Neural cell (in vitro differentiated cells): ENCODE measurements around the gene CD164. TPM values are rescaled to one million over a fixed set of nuclear protein-coding genes. Genes with fewer than 3 reads are reported as not detected.

Experiments
- H2AFZ ChIP-seq: fragments of 200-600, 300-800 bp; sonication (generic), shearing (Covaris generic); 2 replicates; pipeline ENCODE4 v1.6.0; 2014; ENCODE audit warnings: low read depth, mild to moderate bottlenecking, antibody characterized with exemption, low read length, moderate library complexity
- H3F3A ChIP-seq: fragments of 200-600 bp; shearing (Covaris generic); 2 replicates; pipeline ENCODE4 v1.6.1; 2016; ENCODE audit warnings: mild to moderate bottlenecking, moderate library complexity, mixed read lengths, antibody characterized with exemption, low read length; ENCODE audit not compliant: insufficient read depth, poor library complexity, severe bottlenecking
- H3K27ac ChIP-seq: fragments of 200-600, 300-800 bp; sonication (generic), shearing (Covaris generic); 2 replicates; pipeline ENCODE4 v1.5.1; 2014; ENCODE audit warnings: mild to moderate bottlenecking, low read length, moderate library complexity
- H3K27me3 ChIP-seq: fragments of 300-800, 200-600 bp; sonication (generic), shearing (Covaris generic); 2 replicates; pipeline ENCODE4 v1.6.0; 2014; ENCODE audit warnings: mild to moderate bottlenecking, low read depth, low read length, moderate library complexity; ENCODE audit not compliant: insufficient read depth
- H3K36me3 ChIP-seq: fragments of 300-800, 200-600 bp; sonication (generic), shearing (Covaris generic); 2 replicates; pipeline ENCODE4 v1.5.1; 2014; ENCODE audit warnings: mild to moderate bottlenecking, antibody characterized with exemption, low read length, moderate library complexity; ENCODE audit not compliant: insufficient read depth
- H3K4me2 ChIP-seq: fragments of 300-800, 200-600 bp; sonication (generic), shearing (Covaris generic); 2 replicates; pipeline ENCODE4 v1.6.0; 2014; ENCODE audit warnings: mild to moderate bottlenecking, low read length
- H3K4me3 ChIP-seq: fragments of 300-800, 200-600 bp; sonication (generic), shearing (Covaris generic); 2 replicates; pipeline ENCODE4 v1.5.1; 2014; ENCODE audit warnings: mild to moderate bottlenecking, low read length, moderate library complexity
- H3K79me2 ChIP-seq: fragments of 200-600 bp; shearing (Covaris generic); replicated peaks from 2 replicates; pipeline ENCODE4 v1.6.0; 2014; ENCODE audit warnings: mild to moderate bottlenecking, low read length, moderate library complexity; ENCODE audit not compliant: insufficient read depth
- H3K9ac ChIP-seq: fragments of 300-800, 200-600 bp; sonication (generic), shearing (Covaris generic); 2 replicates; pipeline ENCODE4 v1.6.1; 2016; ENCODE audit warnings: mild to moderate bottlenecking, low read length, mixed read lengths
- H3K9me2 ChIP-seq: fragments of 200-600 bp; shearing (Covaris generic); 2 replicates; pipeline ENCODE4 v1.6.1; 2016; ENCODE audit warnings: mild to moderate bottlenecking, low read length, mixed read lengths; ENCODE audit not compliant: insufficient read depth
- H3K9me3 ChIP-seq: fragments of 200-600, 300-800 bp; sonication (generic), shearing (Covaris generic); 2 replicates; pipeline ENCODE4 v1.6.1; 2016; ENCODE audit warnings: mild to moderate bottlenecking, mixed run types, low read length, moderate library complexity, mixed read lengths
- H4K20me1 ChIP-seq: fragments of 200-600 bp; shearing (Covaris generic); 2 replicates; pipeline ENCODE4 v1.6.1; 2016; ENCODE audit warnings: mild to moderate bottlenecking, mixed run types; ENCODE audit not compliant: insufficient read depth
- CTCF ChIP-seq: fragments of 450-650 bp; IDR thresholded peaks from 2 replicates; pipeline ENCODE4 v1.5.1; 2014; ENCODE audit warnings: antibody characterized with exemption, mild to moderate bottlenecking, moderate library complexity; ENCODE audit not compliant: poor library complexity, severe bottlenecking
- EP300 ChIP-seq: fragments of 450-650 bp; conservative IDR thresholded peaks from 2 replicates; pipeline ENCODE4 v1.6.1; 2014; ENCODE audit warnings: antibody characterized with exemption, mild to moderate bottlenecking, moderate library complexity; ENCODE audit not compliant: poor library complexity, severe bottlenecking
- EZH2 ChIP-seq: fragments of 200-600, 300-800 bp; shearing (Covaris generic), sonication (generic); IDR thresholded peaks from 2 replicates; pipeline ENCODE4 v1.6.1; 2014; ENCODE audit warnings: antibody characterized with exemption, low read length, borderline replicate concordance, mild to moderate bottlenecking; ENCODE audit not compliant: insufficient read depth, poor library complexity, severe bottlenecking
- MXI1 ChIP-seq: fragments of 450-650 bp; conservative IDR thresholded peaks from 2 replicates; pipeline ENCODE4 v1.6.1; 2014; ENCODE audit warnings: antibody characterized with exemption, mild to moderate bottlenecking; ENCODE audit not compliant: poor library complexity, severe bottlenecking
- POLR2AphosphoS5 ChIP-seq: IDR thresholded peaks from 2 replicates; pipeline ENCODE4 v1.6.1; 2012
- RAD21 ChIP-seq: fragments of 450-650 bp; conservative IDR thresholded peaks from 2 replicates; pipeline ENCODE4 v1.6.1; 2014; ENCODE audit warnings: antibody characterized with exemption, mild to moderate bottlenecking, moderate library complexity
- REST ChIP-seq: IDR thresholded peaks from 2 replicates; pipeline ENCODE4 v1.6.1; 2012; ENCODE audit warnings: borderline replicate concordance
- SMC3 ChIP-seq: fragments of 450-650 bp; conservative IDR thresholded peaks from 2 replicates; pipeline ENCODE4 v1.6.1; 2014; ENCODE audit warnings: antibody characterized with exemption, mild to moderate bottlenecking, moderate library complexity; ENCODE audit not compliant: poor library complexity
- TAF1 ChIP-seq: IDR thresholded peaks from 2 replicates; pipeline ENCODE4 v1.6.1; 2012; ENCODE audit warnings: low read depth
- polyA plus RNA-seq: library from polyadenylated mRNA; depleted of rRNA; stranded (reverse); fragments of >200 nt; gene quantifications from 2 replicates; pipeline ENCODE4 v1.2.3, GENCODE V29; 2014

Gene CD164
- polyA plus RNA-seq, 1 donor from 2014 or later = 42.6 TPM

DNA sequence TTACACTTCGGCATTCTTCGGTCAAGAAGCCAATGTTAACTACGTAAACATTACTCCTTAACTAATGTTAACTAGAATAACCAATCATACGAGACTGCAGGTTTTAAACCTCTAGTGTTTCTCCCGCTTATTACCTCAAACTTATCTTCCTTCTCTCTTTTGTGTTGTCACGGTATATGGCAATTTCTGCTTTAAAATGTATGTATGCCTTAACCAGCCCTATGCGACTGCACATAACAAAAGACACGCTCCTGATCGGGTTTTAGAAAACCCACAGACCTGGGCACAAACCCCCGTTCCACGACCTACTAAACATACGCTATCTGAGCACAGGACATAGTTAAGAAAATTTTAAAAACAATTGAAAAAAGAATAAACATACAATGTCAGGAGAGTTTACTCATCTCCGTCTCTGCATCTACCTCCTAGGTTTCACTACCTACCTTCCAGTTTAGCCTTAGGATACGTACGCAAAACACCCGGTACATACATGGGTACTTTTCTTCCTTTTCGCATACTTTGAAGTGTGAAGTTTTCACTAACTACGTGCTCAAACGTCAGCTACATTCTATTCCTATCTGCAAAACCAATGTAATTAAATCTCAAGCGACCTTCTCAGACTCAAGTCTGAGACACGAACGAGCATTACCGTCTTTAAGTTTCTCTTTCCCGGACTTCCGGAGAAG is 1.1 kb downstream of the CD164 start:
- Histone ChIP-seq H3K4me3 (peak overlapping the region; percentile 91), H3K9me3 (no peaks in the 10 kb centered on the region), H3K9ac (peak overlapping the region; percentile 87), H4K20me1 (no peaks in the 10 kb centered on the region), H3K27me3 (no peaks in the 10 kb centered on the region), H3K79me2 (peaks cover 43% of the 10 kb centered on the region), H3K27ac (peak overlapping the region; percentile 95), H3K4me2 (peak overlapping the region; percentile 71), H2AFZ (peak overlapping the region; percentile 48), H3K36me3 (no peaks in the 10 kb centered on the region), H3K9me2 (no peaks in the 10 kb centered on the region), H3F3A (peaks cover 4% of the 10 kb centered on the region)
- TF ChIP-seq MXI1 = no peak
- no peak for TF ChIP-seq EZH2
- TF ChIP-seq SMC3 = no peak
- no peak for TF ChIP-seq EP300
- no peak for TF ChIP-seq TAF1
- no peak for TF ChIP-seq REST
- no peak for TF ChIP-seq POLR2AphosphoS5
- TF ChIP-seq CTCF = no peak
- no peak for TF ChIP-seq RAD21

GRCh38 chr6:109379711-109380110 is 2.6 kb downstream of the CD164 start:
- H3K9me3 ChIP-seq = no peaks in the 10 kb centered on the region
- H3K9me2 ChIP-seq = no peaks in the 10 kb centered on the region
- no peak overlapping the region for H2AFZ ChIP-seq
- peak overlapping the region; percentile 71 for H3K4me2 ChIP-seq
- H3F3A ChIP-seq = peaks cover 4% of the 10 kb centered on the region
- H3K27me3 ChIP-seq = no peaks in the 10 kb centered on the region
- H3K4me3 ChIP-seq = peak overlapping the region; percentile 91
- TF ChIP-seq MXI1 = no peak
- no peak for TF ChIP-seq POLR2AphosphoS5
- TF ChIP-seq RAD21 = no peak
- no peak for TF ChIP-seq SMC3
- no peak for TF ChIP-seq CTCF
- TF ChIP-seq TAF1 = no peak
- no peak for TF ChIP-seq EP300
- TF ChIP-seq REST = no peak
- no peak for TF ChIP-seq EZH2
- H3K9ac ChIP-seq = no peak overlapping the region
- no peaks in the 10 kb centered on the region for H3K36me3 ChIP-seq
- no peak overlapping the region for H3K27ac ChIP-seq
- no peaks in the 10 kb centered on the region for H4K20me1 ChIP-seq
- H3K79me2 ChIP-seq = peaks cover 43% of the 10 kb centered on the region
